Neutrophil (primary cell): ENCODE data around the gene ALDOA.

Experiments
- H3K27ac ChIP-seq: fragments of 200-600 bp; sonication (generic); 2 replicates; pipeline ENCODE4 v1.5.1; 2016; ENCODE audit warnings: mild to moderate bottlenecking, moderate library complexity
- H3K27me3 ChIP-seq: fragments of 200-600 bp; sonication (generic); 2 replicates; pipeline ENCODE4 v1.6.0; 2016; ENCODE audit warnings: mild to moderate bottlenecking
- H3K36me3 ChIP-seq: fragments of 200-600 bp; sonication (generic); 2 replicates; pipeline ENCODE4 v1.5.1; 2017
- H3K4me1 ChIP-seq, 2 experiments: fragments of 200-600 bp in 1 of 2; sonication (generic) in 1 of 2; 1 replicate in 1 of 2; 2 replicates in 1 of 2; pipeline versions ENCODE4 v1.5.1 to v1.6.1; 2013 to 2016; ENCODE audit warnings: low read depth in 1 of 2, low read length in 1 of 2, mild to moderate bottlenecking in 1 of 2, moderate library complexity in 1 of 2; ENCODE audit not compliant: control insufficient read depth in 1 of 2, insufficient read depth in 1 of 2
- H3K4me3 ChIP-seq, 2 experiments: fragments of 200-600 bp in 1 of 2; sonication (generic) in 1 of 2; 1 replicate in 1 of 2; 2 replicates in 1 of 2; pipeline ENCODE4 v1.5.1; 2013 to 2016; ENCODE audit warnings: low read depth in 1 of 2, low read length in 1 of 2, mild to moderate bottlenecking in 1 of 2, moderate library complexity in 1 of 2
- H3K9me3 ChIP-seq: fragments of 200-600 bp; sonication (generic); 2 replicates; pipeline ENCODE4 v1.5.1; 2016
- CTCF ChIP-seq: fragments of 200-600 bp; sonication (generic); IDR thresholded peaks from 2 replicates; pipeline ENCODE4 v1.5.1; 2016; ENCODE audit warnings: antibody characterized with exemption

Gene ALDOA

GRCh38 chr16:30054451-30054850 lies 11.1 kb upstream of the ALDOA start:
- Histone ChIP-seq H3K27me3 (no peaks in the 10 kb centered on the region), H3K4me3 (no peak overlapping the region), H3K27ac (no peak overlapping the region), H3K9me3 (no peaks in the 10 kb centered on the region), H3K4me1 (peaks cover 10 to 16% of the 10 kb centered on the region in 2 experiments), H3K36me3 (no peaks in the 10 kb centered on the region)
- no peak for TF ChIP-seq CTCF

GRCh38 chr16:30054959-30055553 lies 10.5 kb upstream of the ALDOA start:
- Histone ChIP-seq H3K4me1 (peaks cover 10 to 16% of the 10 kb centered on the region in 2 experiments), H3K27ac (no peak overlapping the region), H3K4me3 (no peak overlapping the region), H3K27me3 (no peaks in the 10 kb centered on the region), H3K36me3 (no peaks in the 10 kb centered on the region), H3K9me3 (no peaks in the 10 kb centered on the region)
- no peak for TF ChIP-seq CTCF

GRCh38 chr16:30060346-30060745 lies 5.2 kb upstream of the ALDOA start:
- H3K4me1 ChIP-seq, result peaks cover 23% of the 10 kb centered on the region in 2 experiments
- no peaks in the 10 kb centered on the region for H3K36me3 ChIP-seq
- H3K9me3 ChIP-seq, result no peaks in the 10 kb centered on the region
- no peak overlapping the region for H3K4me3 ChIP-seq
- H3K27me3 ChIP-seq, result no peaks in the 10 kb centered on the region
- TF ChIP-seq CTCF, result no peak
- no peak overlapping the region for H3K27ac ChIP-seq

GRCh38 chr16:30060836-30061554 lies 4.6 kb upstream of the ALDOA start:
- Histone ChIP-seq H3K36me3 (no peaks in the 10 kb centered on the region), H3K27ac (no peak overlapping the region), H3K4me3 (no peak overlapping the region), H3K27me3 (no peaks in the 10 kb centered on the region), H3K4me1 (peaks cover 23% of the 10 kb centered on the region in 2 experiments), H3K9me3 (no peaks in the 10 kb centered on the region)
- TF ChIP-seq CTCF, result no peak

- Histone ChIP-seq H3K36me3 (peaks cover 15% of the 10 kb centered on the region), H3K27ac (peak overlapping the region; percentile 99), H3K4me1 (peaks cover 38 to 46% of the 10 kb centered on the region in 2 experiments), H3K9me3 (no peaks in the 10 kb centered on the region), H3K4me3 (peak overlapping the region; percentile 96 to 100), H3K27me3 (no peaks in the 10 kb centered on the region)
- TF ChIP-seq CTCF, result no peak
Measured at GRCh38 chr16:30063278-30063892, 2.2 kb upstream of the ALDOA start.
